ENCODE data around the gene KCNK1.

The KCNK1 gene

GRCh38 chr1:233657466-233657865 is 43.6 kb downstream of the KCNK1 start:
- Histone ChIP-seq H3K9ac (ENCODE audit: low read length) (no peak overlapping the region), H3K27me3 (replicated peaks; ENCODE audit: control insufficient read depth, insufficient read depth, low read length) (no peaks in the 10 kb centered on the region), H3K4me1 (ENCODE audit: control insufficient read depth, insufficient read depth, low read length) (no peaks in the 10 kb centered on the region), H3K4me3 (ENCODE audit: low read length) (no peak overlapping the region), H3K36me3 (ENCODE audit: control insufficient read depth, insufficient read depth, low read length, severe bottlenecking) (no peaks in the 10 kb centered on the region), H3K9me3 (ENCODE audit: control insufficient read depth, low read length) (no peaks in the 10 kb centered on the region)
- DNase-seq (ENCODE audit: low read depth), result no peak

- no peaks in the 10 kb centered on the region for H3K27me3 ChIP-seq (replicated peaks; ENCODE audit: control insufficient read depth, insufficient read depth, low read length)
- no peaks in the 10 kb centered on the region for H3K36me3 ChIP-seq (ENCODE audit: control insufficient read depth, insufficient read depth, low read length, severe bottlenecking)
- DNase-seq (ENCODE audit: low read depth), result no peak
Observed at GRCh38 chr1:233659495-233659894, 45.6 kb downstream of the KCNK1 start.

GRCh38 chr1:233661376-233662159 is 47.7 kb downstream of the KCNK1 start:
- Histone ChIP-seq H3K36me3 (ENCODE audit: control insufficient read depth, insufficient read depth, low read length, severe bottlenecking) (no peaks in the 10 kb centered on the region), H3K9me3 (ENCODE audit: control insufficient read depth, low read length) (no peaks in the 10 kb centered on the region), H3K4me3 (ENCODE audit: low read length) (no peak overlapping the region), H3K27me3 (replicated peaks; ENCODE audit: control insufficient read depth, insufficient read depth, low read length) (no peaks in the 10 kb centered on the region), H3K9ac (ENCODE audit: low read length) (no peak overlapping the region), H3K4me1 (ENCODE audit: control insufficient read depth, insufficient read depth, low read length) (peaks cover 5% of the 10 kb centered on the region)
- DNase-seq (ENCODE audit: low read depth), result no peak

More at GRCh38 chr1:233659495-233659894, 45.6 kb downstream of the KCNK1 start:
- H3K9me3 ChIP-seq (ENCODE audit: control insufficient read depth, low read length), result no peaks in the 10 kb centered on the region
- peaks cover 5% of the 10 kb centered on the region for H3K4me1 ChIP-seq (ENCODE audit: control insufficient read depth, insufficient read depth, low read length)
- H3K4me3 ChIP-seq (ENCODE audit: low read length), result no peak overlapping the region
- H3K9ac ChIP-seq (ENCODE audit: low read length), result no peak overlapping the region

- H3K27me3 ChIP-seq (replicated peaks; ENCODE audit: control insufficient read depth, insufficient read depth, low read length), result no peaks in the 10 kb centered on the region
- H3K9me3 ChIP-seq (ENCODE audit: control insufficient read depth, low read length), result no peaks in the 10 kb centered on the region
- no peaks in the 10 kb centered on the region for H3K36me3 ChIP-seq (ENCODE audit: control insufficient read depth, insufficient read depth, low read length, severe bottlenecking)
- no peak overlapping the region for H3K4me3 ChIP-seq (ENCODE audit: low read length)
- peaks cover 5% of the 10 kb centered on the region for H3K4me1 ChIP-seq (ENCODE audit: control insufficient read depth, insufficient read depth, low read length)
- DNase-seq (ENCODE audit: low read depth), result peak; percentile 5
- H3K9ac ChIP-seq (ENCODE audit: low read length), result no peak overlapping the region
Observed at GRCh38 chr1:233662575-233663304, 48.8 kb downstream of the KCNK1 start.

- Histone ChIP-seq H3K9ac (ENCODE audit: low read length) (no peak overlapping the region), H3K9me3 (ENCODE audit: control insufficient read depth, low read length) (no peaks in the 10 kb centered on the region), H3K4me3 (ENCODE audit: low read length) (no peak overlapping the region), H3K27me3 (replicated peaks; ENCODE audit: control insufficient read depth, insufficient read depth, low read length) (no peaks in the 10 kb centered on the region), H3K4me1 (ENCODE audit: control insufficient read depth, insufficient read depth, low read length) (peaks cover 8% of the 10 kb centered on the region), H3K36me3 (ENCODE audit: control insufficient read depth, insufficient read depth, low read length, severe bottlenecking) (no peaks in the 10 kb centered on the region)
- no peak for DNase-seq (ENCODE audit: low read depth)
Observed at GRCh38 chr1:233664253-233664652, 50.3 kb downstream of the KCNK1 start.

GRCh38 chr1:233664804-233665574 is 51.1 kb downstream of the KCNK1 start:
- H3K9me3 ChIP-seq (ENCODE audit: control insufficient read depth, low read length), result no peaks in the 10 kb centered on the region
- peaks cover 8% of the 10 kb centered on the region for H3K4me1 ChIP-seq (ENCODE audit: control insufficient read depth, insufficient read depth, low read length)
- H3K27me3 ChIP-seq (replicated peaks; ENCODE audit: control insufficient read depth, insufficient read depth, low read length), result no peaks in the 10 kb centered on the region
- H3K9ac ChIP-seq (ENCODE audit: low read length), result no peak overlapping the region
- no peak overlapping the region for H3K4me3 ChIP-seq (ENCODE audit: low read length)
- no peak for DNase-seq (ENCODE audit: low read depth)
- no peaks in the 10 kb centered on the region for H3K36me3 ChIP-seq (ENCODE audit: control insufficient read depth, insufficient read depth, low read length, severe bottlenecking)

GRCh38 chr1:233665575-233666270 is 51.8 kb downstream of the KCNK1 start:
- Histone ChIP-seq H3K36me3 (ENCODE audit: control insufficient read depth, insufficient read depth, low read length, severe bottlenecking) (no peaks in the 10 kb centered on the region), H3K27me3 (replicated peaks; ENCODE audit: control insufficient read depth, insufficient read depth, low read length) (no peaks in the 10 kb centered on the region), H3K9ac (ENCODE audit: low read length) (no peak overlapping the region), H3K4me3 (ENCODE audit: low read length) (no peak overlapping the region), H3K9me3 (ENCODE audit: control insufficient read depth, low read length) (no peaks in the 10 kb centered on the region), H3K4me1 (ENCODE audit: control insufficient read depth, insufficient read depth, low read length) (peaks cover 8% of the 10 kb centered on the region)
- no peak for DNase-seq (ENCODE audit: low read depth)

- Histone ChIP-seq H3K4me1 (ENCODE audit: control insufficient read depth, insufficient read depth, low read length) (peaks cover 6% of the 10 kb centered on the region), H3K9me3 (ENCODE audit: control insufficient read depth, low read length) (no peaks in the 10 kb centered on the region), H3K4me3 (ENCODE audit: low read length) (no peak overlapping the region), H3K9ac (ENCODE audit: low read length) (no peak overlapping the region), H3K36me3 (ENCODE audit: control insufficient read depth, insufficient read depth, low read length, severe bottlenecking) (no peaks in the 10 kb centered on the region), H3K27me3 (replicated peaks; ENCODE audit: control insufficient read depth, insufficient read depth, low read length) (no peaks in the 10 kb centered on the region)
- no peak for DNase-seq (ENCODE audit: low read depth)
Observed at GRCh38 chr1:233667741-233668140, 53.8 kb downstream of the KCNK1 start.

- Histone ChIP-seq H3K27me3 (replicated peaks; ENCODE audit: control insufficient read depth, insufficient read depth, low read length) (no peaks in the 10 kb centered on the region), H3K4me1 (ENCODE audit: control insufficient read depth, insufficient read depth, low read length) (peaks cover 2% of the 10 kb centered on the region), H3K4me3 (ENCODE audit: low read length) (no peak overlapping the region), H3K9ac (ENCODE audit: low read length) (no peak overlapping the region), H3K9me3 (ENCODE audit: control insufficient read depth, low read length) (no peaks in the 10 kb centered on the region), H3K36me3 (ENCODE audit: control insufficient read depth, insufficient read depth, low read length, severe bottlenecking) (no peaks in the 10 kb centered on the region)
- DNase-seq (ENCODE audit: low read depth), result no peak
Observed at GRCh38 chr1:233668146-233668724, 54.3 kb downstream of the KCNK1 start.

GRCh38 chr1:233668725-233669294 is 54.9 kb downstream of the KCNK1 start:
- Histone ChIP-seq H3K9me3 (ENCODE audit: control insufficient read depth, low read length) (no peaks in the 10 kb centered on the region), H3K27me3 (replicated peaks; ENCODE audit: control insufficient read depth, insufficient read depth, low read length) (no peaks in the 10 kb centered on the region), H3K4me3 (ENCODE audit: low read length) (no peak overlapping the region), H3K9ac (ENCODE audit: low read length) (no peak overlapping the region), H3K4me1 (ENCODE audit: control insufficient read depth, insufficient read depth, low read length) (peaks cover 2% of the 10 kb centered on the region), H3K36me3 (ENCODE audit: control insufficient read depth, insufficient read depth, low read length, severe bottlenecking) (no peaks in the 10 kb centered on the region)
- DNase-seq (ENCODE audit: low read depth), result no peak

Data from adipocyte (in vitro differentiated cells).